ENCODE data around the gene TSPAN32.

TSPAN32 gene, protein sequence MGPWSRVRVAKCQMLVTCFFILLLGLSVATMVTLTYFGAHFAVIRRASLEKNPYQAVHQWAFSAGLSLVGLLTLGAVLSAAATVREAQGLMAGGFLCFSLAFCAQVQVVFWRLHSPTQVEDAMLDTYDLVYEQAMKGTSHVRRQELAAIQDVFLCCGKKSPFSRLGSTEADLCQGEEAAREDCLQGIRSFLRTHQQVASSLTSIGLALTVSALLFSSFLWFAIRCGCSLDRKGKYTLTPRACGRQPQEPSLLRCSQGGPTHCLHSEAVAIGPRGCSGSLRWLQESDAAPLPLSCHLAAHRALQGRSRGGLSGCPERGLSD

GRCh38 chr11:2301631-2302305 lies at the start of gene TSPAN32, which contains the start of gene C11orf21:
TSPAN32 (plus strand) TSS chr11:2302013; CDS start chr11:2302150, 137 bp downstream.
C11orf21 (minus strand) TSS chr11:2301918; CDS start chr11:2301808, 110 bp downstream.
- no peak for DNase-seq (ENCODE audit: low read depth in 2 of 2)

DNA sequence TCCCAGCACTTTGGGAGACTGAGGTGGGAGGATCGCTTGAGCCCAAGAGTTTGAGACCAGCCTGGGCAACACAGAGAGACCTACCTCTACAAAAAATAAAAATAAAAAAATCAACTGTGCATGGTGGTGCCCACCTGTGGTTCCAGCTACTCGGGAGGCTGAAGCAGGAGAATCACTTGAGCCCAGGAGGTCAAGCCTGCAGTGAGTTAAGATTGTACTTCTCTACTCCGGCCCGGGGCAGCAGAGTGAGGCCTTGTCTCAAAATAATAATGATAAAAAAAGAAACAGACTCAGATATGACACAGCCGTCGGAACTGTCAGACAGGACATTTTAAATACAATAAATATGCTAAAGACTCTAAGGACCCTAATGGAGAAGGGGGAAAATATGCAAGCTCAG lies 49.8 kb upstream of the TSPAN32 start:
- DNase-seq (ENCODE audit: low read depth in 2 of 2) = no peak

GRCh38 chr11:2256293-2256913 lies 45.4 kb upstream of the TSPAN32 start:
- no peak for DNase-seq (ENCODE audit: low read depth in 2 of 2)

- DNase-seq (ENCODE audit: low read depth in 2 of 2) = no peak
These were observed 44.7 kb upstream of the TSPAN32 start for GRCh38 chr11:2256951-2257700.

DNA sequence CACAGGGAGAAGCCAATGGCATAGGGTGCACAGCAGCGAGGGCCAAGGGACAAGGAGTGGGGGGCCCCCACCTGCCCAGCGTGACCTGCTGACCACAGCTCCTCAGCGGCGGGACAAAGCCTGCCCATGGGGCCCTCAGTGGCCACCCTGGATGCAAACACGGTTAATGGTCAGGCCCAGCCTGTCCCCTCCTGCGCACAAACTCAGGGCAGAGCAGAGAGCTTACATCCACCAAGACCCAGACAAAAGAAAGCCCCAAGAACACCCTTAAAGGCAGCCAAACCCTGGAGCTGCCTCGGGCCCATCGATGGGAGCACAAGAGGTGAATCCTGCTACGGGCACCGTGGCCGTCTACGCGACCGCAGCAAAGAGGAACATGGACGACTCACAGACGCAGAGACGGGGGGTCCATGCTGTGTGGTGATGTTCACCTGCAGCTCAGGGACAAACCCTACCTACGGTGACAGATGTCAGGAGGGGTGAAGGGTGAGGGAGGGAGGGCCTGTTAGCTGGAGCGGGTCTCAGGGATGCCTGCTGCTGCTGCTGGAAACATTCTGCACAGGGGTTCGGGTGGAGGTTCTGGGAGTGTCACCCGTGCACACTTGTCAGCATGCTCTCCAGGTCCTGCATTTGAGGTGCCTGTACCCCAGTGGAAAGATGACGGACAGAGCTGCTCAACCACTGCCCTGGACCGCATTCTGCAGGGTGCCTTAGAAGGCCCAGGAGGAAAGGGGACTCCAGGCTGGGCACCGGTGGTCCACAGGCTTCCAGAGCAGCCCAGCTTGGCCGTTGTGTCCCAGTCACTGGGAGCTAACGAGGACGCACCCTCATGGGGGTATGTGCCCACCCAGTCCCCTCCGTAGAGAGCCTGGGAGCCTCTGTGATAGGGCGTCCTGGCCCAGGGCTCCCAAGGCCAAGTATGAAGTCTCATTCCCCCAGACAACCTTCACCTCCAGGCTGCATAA lies 43.0 kb upstream of the TSPAN32 start:
- no peak for DNase-seq (ENCODE audit: low read depth in 2 of 2)

- DNase-seq (ENCODE audit: low read depth in 2 of 2) = no peak
These were observed 42.4 kb upstream of the TSPAN32 start for GRCh38 chr11:2259466-2259830.

DNA sequence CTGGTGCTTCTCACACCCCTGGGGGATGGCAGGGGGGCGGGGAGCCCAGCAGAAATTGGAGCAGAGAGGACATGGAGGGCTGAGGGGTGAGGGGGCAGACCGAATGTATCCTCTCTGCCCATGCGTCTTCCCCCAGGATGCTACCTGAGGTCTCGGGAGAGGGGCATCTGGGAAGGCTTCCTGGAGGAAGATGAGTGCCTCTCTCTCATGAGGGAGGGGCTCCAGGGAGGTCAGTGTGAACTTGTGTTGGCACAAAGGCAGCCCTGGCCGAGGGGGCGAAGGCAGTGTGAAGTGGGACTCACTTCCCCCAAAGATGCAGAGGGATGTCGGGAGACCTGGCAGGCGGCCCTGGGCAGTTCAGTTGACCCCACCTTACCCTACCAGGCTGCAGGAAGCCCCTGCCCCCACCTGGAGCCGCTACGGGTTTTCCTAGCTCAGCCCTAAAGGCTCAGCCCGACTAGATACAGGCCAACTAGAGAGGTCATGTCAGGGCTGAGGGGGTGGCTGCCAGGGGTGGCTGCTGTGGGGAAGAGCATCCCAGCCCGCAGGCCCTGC lies 41.8 kb upstream of the TSPAN32 start:
- no peak for DNase-seq (ENCODE audit: low read depth in 2 of 2)

- DNase-seq (ENCODE audit: low read depth in 2 of 2) = no peak
These were observed 41.1 kb upstream of the TSPAN32 start for GRCh38 chr11:2260491-2261364.

- DNase-seq (ENCODE audit: low read depth in 2 of 2) = no peak
These were observed 40.2 kb upstream of the TSPAN32 start for GRCh38 chr11:2261436-2262230.

- DNase-seq (ENCODE audit: low read depth in 2 of 2) = no peak
These were observed 39.3 kb upstream of the TSPAN32 start for GRCh38 chr11:2262301-2263070.

DNA sequence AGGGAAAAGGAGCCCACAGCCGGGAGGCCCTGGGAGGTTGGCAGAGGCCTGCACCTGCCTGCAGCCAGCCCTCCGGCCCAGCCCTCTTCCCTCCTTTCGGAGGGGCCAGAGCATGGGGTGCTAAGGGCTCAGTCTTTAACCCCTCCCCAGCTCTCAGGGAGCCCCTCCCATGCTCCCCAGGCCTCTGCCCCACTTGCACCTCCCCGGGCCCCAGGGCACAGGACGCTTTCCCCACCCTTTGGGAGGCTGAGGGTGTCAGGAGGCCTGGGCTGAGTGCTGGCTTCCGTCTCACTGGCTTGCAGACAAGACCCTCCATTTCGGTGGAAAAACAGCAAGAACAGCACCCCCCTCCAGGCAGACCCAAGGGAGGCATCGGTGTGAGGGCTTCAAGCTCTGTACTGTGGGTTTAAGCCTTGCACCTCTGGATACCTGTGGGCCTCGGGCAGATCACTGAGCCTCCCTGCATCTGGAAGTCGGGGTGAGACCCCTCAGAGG lies 38.7 kb upstream of the TSPAN32 start:
- no peak for DNase-seq (ENCODE audit: low read depth in 2 of 2)

GRCh38 chr11:2263724-2264360 lies 38.0 kb upstream of the TSPAN32 start:
- DNase-seq (ENCODE audit: low read depth in 2 of 2) = no peak

DNA sequence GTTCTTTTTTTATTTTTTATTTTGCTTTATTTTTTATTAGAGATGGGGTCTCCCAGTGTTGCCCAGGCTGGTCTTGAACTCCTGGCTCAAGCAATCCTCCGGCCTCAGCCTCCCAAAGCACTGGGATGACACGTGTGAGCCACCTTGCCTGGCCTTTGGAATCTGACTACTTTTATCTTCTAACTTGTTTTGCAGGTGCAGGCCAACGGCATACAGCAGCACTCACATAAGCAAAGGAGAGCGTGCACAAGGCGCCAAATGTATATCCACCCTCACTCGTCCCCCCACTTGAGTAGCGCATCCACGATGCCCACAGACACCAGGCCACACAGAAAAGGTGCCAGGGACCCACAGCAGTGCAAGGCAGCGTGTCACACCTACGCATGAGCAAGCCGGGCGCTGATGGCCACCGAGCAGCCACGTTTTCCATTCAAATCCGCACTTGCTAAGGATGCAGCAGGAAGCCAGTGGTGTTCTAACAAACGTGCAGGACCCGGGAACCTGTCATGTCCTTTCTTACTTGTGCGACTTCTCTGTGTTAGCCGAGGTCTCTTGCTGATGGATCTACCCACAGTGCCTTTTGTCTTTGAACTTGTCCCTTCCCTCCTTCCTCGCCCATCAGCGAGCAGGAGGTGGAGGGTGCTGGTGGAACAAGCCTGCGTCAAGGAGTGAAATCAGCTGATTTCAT lies 37.3 kb upstream of the TSPAN32 start:
- no peak for DNase-seq (ENCODE audit: low read depth in 2 of 2)

- DNase-seq (ENCODE audit: low read depth in 2 of 2) = no peak
These were observed 36.4 kb upstream of the TSPAN32 start for GRCh38 chr11:2265396-2265795.

DNA sequence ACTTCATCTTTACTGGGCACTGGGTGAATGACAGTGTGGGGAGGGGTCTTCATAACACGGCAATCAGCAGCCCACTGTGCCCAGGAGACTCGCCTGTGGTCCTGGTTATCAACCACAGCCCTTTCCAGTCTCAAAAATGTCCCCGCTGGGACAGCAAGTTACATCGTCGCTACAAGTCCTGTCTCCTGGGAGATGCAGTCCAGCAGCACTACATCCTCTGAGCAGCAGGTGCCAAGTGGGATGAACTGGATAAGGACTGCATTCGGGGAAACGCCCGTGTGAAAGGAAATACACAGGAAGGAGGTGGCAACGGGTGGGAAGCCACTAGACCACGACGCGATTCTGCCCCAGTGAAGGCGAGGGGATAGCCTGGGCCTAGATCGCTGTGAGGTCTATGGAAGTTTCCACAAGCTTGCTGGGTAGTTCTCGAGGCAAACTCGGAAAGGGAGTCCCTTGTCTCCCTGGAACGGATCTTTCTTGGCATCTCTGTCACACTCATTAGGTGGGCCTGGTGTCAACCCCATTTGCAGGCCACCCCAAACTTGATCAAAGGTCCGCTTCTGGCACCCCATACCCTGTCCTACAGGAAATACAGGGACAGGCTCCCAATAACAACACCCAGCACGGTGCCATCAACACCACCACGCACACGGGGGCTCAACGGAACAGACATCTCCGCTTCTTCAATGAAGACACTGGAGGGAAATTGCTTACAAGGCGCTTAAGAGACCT lies 35.8 kb upstream of the TSPAN32 start:
- no peak for DNase-seq (ENCODE audit: low read depth in 2 of 2)
